Frontal cortex (tissue), 4 donors: ENCODE data around the gene UBE2V1. TPM values are rescaled to one million over a fixed set of nuclear protein-coding genes. Genes with fewer than 3 reads are reported as not detected.
"Not testable (repeated sequence)": the region's sequence is repeated elsewhere in the genome, so short reads cannot be mapped to it uniquely, and the experiment has no call there.

Experiments
- DNase-seq, 2 donors: peaks; one replicate each; pipeline ENCODE4 v3.0.0; 2012; ENCODE audit warnings: low spot score in 2 of 2
- FAIRE-seq: peaks from 2 replicates; lab custom pipeline; 2012; peaks lifted over from hg19 to GRCh38; lab: Jason Lieb, UNC
- total RNA-seq: library from RNA; depleted of rRNA; stranded (reverse); fragments of >200 nt; gene quantifications from one replicate; pipeline ENCODE4 v1.2.3, GENCODE V29; 2014
- donor health status: control.
- donor health status: control.
- donor health status: control.

UBE2V1 gene
- total RNA-seq, 1 donor from 2014 or later, result 20.0 TPM

GRCh38 chr20:50120935-50121693, 8.2 kb upstream of the UBE2V1 start:
- FAIRE-seq, result no peak
- DNase-seq, result peak; percentile 68 to 74

- no peak for DNase-seq
- FAIRE-seq, result no peak
Measured at GRCh38 chr20:50118203-50118602, 5.3 kb upstream of the UBE2V1 start.

DNA sequence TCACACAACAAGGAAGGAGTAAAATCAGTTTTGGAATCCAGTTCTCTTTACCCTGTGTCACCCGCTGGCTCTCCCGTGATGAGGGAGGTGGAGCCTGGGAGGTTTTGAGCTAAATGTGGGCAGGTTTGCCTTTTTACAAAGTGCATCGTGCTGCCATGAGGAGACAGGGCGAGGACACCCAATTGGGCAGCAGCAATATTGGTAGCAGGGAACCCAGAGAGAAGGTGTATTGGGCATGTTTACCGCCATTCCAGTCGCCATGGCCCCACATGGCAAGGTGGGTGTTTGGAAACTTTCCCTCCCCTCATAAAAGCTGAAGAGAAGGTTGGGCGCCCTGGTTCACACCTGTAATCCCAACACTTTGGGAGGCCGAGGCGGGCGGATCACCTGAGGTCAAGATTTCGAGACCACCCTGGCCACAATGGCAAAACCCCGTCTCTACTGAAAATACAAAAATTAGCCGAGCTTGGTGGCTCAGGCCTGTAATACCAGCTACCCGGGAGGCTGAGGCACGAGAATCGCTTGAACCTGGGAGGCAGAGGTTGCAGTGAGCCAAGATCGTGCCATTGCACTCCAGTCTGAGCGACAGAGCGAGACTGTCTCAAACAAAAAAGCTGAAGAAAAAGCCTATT, 3.5 kb upstream of the UBE2V1 start:
- no peak for DNase-seq
- FAIRE-seq, result no peak

- peak; percentile 88 to 90 for DNase-seq
- FAIRE-seq, result no peak
Measured at GRCh38 chr20:50115591-50116367, 2.8 kb upstream of the UBE2V1 start.

DNA sequence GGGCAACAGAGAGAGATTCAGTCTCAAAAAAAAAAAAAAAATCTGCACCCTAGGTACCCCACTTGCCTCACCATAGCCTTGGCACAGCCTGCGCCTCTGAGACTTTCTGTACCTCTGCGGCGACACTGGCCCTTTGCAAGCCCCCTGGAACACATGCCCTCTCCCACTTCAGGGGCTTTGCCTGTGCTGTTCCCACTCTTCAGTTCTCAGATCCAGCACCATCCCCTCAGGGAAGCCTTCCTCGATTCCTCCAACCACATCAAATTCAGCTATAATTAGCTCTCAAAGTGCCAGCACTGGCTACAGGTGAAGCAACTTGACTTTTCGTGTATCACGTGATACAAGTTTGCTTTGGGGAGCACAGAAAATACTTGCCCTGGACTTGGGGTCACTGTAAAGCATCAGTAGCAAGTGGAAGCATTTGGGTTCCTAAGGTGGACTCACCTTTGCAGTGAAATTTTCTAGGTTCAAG, 2.1 kb upstream of the UBE2V1 start:
- DNase-seq (no peak), FAIRE-seq (no peak)

DNA sequence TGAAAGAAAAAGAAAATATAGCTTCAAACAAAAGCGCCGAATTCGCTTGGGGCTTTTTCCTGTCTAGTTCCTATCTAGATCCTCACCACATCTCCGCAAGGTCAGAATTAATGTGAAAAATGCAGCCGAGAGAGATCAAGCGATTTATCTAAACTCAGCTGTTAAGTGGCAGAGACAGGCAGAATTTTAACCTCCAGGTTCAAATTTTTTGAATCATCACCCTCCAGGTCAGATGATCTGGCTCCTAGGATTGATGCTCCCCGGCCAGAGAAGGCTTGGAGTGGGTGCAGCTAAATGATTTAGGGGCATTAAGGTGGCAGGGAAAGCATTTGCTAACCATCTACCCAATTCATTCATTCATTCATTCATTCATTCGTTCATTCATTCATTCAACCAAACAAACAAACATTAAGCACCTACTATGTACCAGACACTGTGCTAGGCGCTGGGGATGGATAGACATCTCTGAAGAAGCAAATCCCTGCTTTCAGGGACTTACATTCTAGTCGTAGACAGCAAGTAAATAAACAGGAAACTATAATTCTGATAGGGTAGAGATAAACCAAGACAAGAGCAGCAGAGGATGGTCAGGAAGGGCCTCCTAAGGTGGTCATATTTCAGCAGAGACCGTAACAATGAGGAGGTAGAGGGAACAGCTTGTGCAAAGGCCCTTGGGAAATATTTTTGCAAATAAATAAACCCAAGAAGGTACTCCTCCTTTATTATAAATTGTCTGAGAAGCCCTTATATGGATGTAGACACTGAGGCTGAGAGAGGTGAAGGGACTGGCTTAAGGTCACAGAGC, 672 bp upstream of the UBE2V1 start:
- no peak for FAIRE-seq
- DNase-seq, result no peak

GRCh38 chr20:50111829-50112495, 988 bp downstream of the UBE2V1 start:
- no peak for DNase-seq
- FAIRE-seq, result no peak

GRCh38 chr20:50111120-50111828, 1.7 kb downstream of the UBE2V1 start:
- no peak for FAIRE-seq
- DNase-seq, result no peak

DNA sequence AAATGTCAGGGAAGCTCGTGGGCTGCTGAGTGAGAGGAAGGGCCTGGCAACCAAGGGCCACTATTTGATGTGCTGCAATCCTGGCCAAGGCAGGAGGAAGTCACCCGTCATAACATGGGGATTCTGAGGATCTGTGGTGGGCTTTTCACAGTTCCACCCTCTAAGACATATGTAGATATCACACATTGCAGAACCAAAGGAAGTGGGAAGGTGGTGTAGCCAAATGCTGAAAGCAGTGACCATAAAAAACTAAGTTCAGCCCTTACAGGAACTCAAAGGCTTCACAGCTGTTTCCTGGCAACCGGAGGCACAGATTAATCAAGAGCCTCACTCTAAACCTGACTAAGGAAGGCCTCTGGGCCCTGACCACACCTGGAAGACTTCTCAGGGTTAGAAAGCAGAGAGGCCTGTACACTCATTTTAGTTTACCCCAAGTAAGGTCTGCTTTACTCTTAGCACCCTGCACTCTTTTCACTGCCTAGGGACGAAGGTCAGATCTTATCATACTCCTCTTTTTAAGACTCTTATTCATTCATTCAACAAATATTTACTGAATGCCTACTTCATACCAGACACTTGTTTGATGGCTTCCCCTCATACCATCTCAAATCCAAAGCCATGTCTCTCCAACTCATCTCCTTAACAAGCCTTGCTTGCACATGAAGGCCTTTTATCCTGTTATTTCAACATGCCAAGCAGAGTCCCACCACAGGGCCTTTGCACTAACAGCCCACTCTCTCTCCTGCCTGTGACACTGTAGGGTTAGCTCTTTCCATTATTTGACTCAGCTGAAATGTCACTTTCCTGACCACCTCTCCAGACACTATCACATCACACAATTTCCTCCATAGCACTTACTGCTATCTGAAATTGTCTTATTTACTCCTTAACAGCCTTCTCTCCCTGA, 2.6 kb downstream of the UBE2V1 start:
- DNase-seq, result no peak

GRCh38 chr20:50108556-50109235, 4.3 kb downstream of the UBE2V1 start:
- FAIRE-seq, result no peak
- DNase-seq, result no peak

More for the DNA sequence above, 2.6 kb downstream of the UBE2V1 start:
- no peak for FAIRE-seq

DNA sequence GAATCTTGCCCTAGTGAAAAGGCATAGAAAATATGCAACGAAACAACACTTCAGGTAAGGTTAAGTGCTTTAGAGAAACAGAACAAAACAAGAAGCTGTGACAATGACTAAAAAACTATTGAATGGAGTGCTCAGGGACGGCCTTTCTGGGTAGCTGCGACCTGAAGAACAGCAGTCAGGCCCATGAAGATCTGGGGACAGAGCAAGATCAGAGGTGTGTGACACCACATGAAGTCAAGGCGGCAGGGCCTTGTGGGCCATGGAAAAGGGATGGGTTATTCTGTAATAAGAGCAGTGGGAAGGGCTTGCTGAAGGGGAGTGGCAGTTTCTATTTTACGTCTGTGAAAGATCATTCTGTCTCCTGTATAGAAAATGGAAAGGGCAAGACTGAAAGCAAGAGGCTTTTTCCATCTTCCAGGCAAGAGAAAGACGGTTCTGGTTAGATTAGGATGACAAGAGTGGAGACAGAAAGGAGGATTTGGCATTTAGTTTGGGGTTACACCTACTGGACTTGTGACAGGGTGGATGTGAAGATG, 5.1 kb downstream of the UBE2V1 start:
- DNase-seq, result no peak
- FAIRE-seq, result no peak

DNA sequence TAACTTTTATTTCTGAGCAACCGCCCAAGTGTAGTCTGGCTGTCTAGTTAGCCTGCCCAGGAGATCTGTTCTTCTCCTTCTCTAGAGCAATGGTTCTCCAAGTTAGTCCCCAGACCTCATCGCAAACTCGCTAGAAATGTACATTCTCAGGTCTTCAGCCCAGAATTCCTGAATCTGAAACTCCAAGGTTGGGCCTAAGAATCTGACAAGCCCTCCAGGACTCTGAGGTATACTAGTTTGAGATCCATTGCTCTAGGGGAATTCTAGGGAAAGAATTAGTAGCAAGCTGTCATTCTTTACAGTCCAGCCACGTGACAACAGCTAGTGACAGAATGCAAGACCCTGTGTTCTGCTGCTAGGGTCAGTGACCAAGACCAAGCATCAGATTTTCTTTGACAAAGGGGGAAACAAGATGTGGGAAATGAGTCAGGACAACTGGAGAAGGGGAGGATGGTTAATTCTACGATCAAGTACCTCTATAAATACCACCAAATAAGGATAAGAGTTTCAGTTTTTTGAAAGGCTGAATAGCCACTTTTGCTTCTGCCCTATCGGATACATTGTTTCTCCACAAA, 5.8 kb downstream of the UBE2V1 start:
- FAIRE-seq, result no peak
- no peak for DNase-seq

DNA sequence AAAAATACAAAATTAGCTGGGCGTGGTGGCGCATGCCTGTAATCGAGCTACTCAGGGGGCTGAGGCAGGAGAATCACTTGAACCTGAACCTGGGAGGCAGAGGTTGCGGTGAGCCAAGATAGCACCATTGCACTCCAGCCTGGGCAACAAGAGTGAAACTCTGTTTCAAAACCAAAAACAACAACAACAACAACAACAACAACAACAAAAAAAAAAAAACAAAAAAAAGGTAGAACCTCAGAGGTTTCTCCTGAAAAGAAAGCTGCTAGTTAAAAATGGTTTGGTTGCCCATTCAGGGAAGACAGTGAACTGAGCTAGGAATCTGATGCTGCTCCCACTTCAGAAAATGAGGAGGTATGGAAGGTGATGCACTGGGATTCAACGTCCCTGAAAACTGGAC, 6.3 kb downstream of the UBE2V1 start:
- FAIRE-seq, DNase-seq: not testable (repeated sequence)

DNA sequence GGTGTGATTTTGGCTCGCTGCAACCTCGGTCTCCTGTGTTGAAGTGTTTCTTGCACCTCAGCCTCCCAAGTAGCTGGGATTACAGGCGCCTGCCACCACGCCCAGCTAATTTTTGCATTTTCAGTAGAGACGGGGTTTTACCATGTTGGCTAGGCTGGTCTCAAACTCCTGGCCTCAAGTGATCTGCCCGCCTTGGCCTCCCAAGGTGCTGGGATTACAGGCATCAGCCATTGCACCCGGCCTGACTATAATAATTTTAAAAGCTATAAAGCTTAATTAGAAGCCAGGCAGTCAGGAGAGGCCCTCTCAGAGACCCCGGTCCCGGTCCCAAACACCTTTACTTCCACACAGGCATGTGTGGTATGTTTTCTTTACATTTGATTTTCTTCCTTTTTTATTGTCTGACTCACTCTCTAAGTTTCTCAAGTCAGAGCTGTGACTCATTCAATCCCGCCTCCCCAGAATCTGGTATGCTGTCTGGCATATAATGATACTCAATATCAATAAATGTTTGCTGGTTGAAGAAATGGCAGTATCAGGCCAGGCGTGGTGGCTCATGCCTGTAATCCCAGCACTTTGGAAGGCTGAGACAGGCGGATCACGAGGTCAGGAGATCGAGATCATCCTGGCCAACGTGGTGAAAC, 9.4 kb downstream of the UBE2V1 start:
- DNase-seq, result not testable (repeated sequence)

DNA sequence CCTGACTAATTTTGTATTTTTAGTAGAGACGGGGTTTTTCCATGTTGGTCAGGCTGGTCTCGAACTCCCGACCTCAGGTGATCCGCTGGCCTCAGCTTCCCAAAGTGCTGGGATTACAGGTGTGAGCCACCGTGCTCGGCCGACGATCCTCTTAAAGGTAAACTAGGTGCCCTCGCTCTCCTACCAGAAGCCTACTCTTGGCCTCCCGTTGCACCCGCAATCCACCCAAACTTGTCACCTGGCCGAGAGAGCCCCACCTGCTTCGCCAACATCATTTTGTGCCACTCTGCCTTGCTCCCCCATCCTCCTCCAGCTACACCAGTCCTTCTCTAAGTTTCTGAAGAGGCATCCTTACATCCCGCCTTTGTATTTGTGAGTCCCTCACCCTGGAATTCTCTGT, 10.4 kb downstream of the UBE2V1 start:
- DNase-seq, FAIRE-seq: not testable (repeated sequence)

More for the DNA sequence above, 9.4 kb downstream of the UBE2V1 start:
- FAIRE-seq, result not testable (repeated sequence)

- DNase-seq (no peak), FAIRE-seq (no peak)
Measured at GRCh38 chr20:50101887-50102286, 11.1 kb downstream of the UBE2V1 start.
